Heart right ventricle (tissue), 16 donors: ENCODE results near the gene ABHD17B. TPM values are rescaled to one million over a fixed set of nuclear protein-coding genes. Genes with fewer than 3 reads are reported as not detected.

ENCODE experiments used
- ATAC-seq, 8 donors: fragments of 200-7000 bp; cut with Tn5 transposase; one replicate each; pipeline ENCODE4 v1.9.1; 2020; ENCODE audit warnings: mild to moderate bottlenecking in 8 of 8, moderate library complexity in 8 of 8, moderate number of reproducible peaks in 1 of 8
- DNase-seq, 2 donors: peaks; one replicate each; pipeline ENCODE4 v3.0.0-alpha.2; 2020
- H3K27ac ChIP-seq, 10 donors: fragments of 200-600 bp; sonication (generic) in 2 of 10; one replicate each; pipeline versions ENCODE4 v1.5.0 to v1.8.0; 2020 to 2022; ENCODE audit warnings: mild to moderate bottlenecking in 3 of 10
- H3K27me3 ChIP-seq, 7 donors: fragments of 200-600 bp; one replicate each; pipeline ENCODE4 v1.8.0; 2021 to 2022; ENCODE audit warnings: mild to moderate bottlenecking in 2 of 7
- H3K36me3 ChIP-seq, 9 donors: fragments of 200-600 bp; sonication (generic) in 1 of 9; one replicate each; pipeline versions ENCODE4 v1.5.0 to v1.8.0; 2020 to 2022; ENCODE audit warnings: mild to moderate bottlenecking in 2 of 9
- H3K4me1 ChIP-seq, 9 donors: fragments of 200-600 bp; sonication (generic) in 1 of 9; one replicate each; pipeline versions ENCODE4 v1.5.0 to v1.8.0; 2020 to 2022; ENCODE audit warnings: mild to moderate bottlenecking in 4 of 9
- H3K4me3 ChIP-seq, 10 donors: fragments of 200-600 bp; sonication (generic) in 2 of 10; one replicate each; pipeline versions ENCODE4 v1.5.0 to v1.8.0; 2020 to 2022; ENCODE audit warnings: mild to moderate bottlenecking in 7 of 10, moderate library complexity in 2 of 10
- H3K9me3 ChIP-seq, 11 donors: fragments of 200-600 bp in 10 of 11; sonication (generic) in 2 of 11; one replicate each; pipeline versions ENCODE4 v1.5.0 to v1.8.0; 2013 to 2022; ENCODE audit warnings: mild to moderate bottlenecking in 2 of 11, control low read depth in 1 of 11, moderate library complexity in 1 of 11
- WGBS, 2 donors: extraction: QIAGEN DNeasy Blood & Tissue Kit; methylation state at CpG; one replicate each; pipeline ENCODE4 v1.1.7; 2013; ENCODE audit warnings: inconsistent platforms in 1 of 2; 5-methylcytosine and 5-hydroxymethylcytosine counted together
- intact Hi-C, 10 donors: fragments of 100-400 bp; cut with DNase I; formaldehyde crosslinking; loops; one replicate each; pipeline versions ENCODE4 v1.11.1 to v1.14.2; 2022
- polyA plus RNA-seq, 2 donors: library from polyadenylated mRNA; stranded (reverse); fragments of 200-250 nt; gene quantifications; one replicate each; pipeline ENCODE4 v1.2.3, GENCODE V29; 2013
- total RNA-seq, 10 donors: library from RNA; stranded (reverse); fragmentation: NEBNext Ultra II Directional in 3 of 10; extraction: Animal tissue kit (Norgen Biotek cat#: 25700) in 3 of 10; gene quantifications; one replicate each; pipeline versions ENCODE4 v1.2.1 to v1.2.4, GENCODE V29; 2021 to 2023
- TF ChIP-seq, protein P1 (sequence below), 9 donors: fragments of 200-600 bp; sonication (generic) in 2 of 9; IDR thresholded peaks; one replicate each; pipeline versions ENCODE4 v1.5.0 to v1.8.0; 2021 to 2022; ENCODE audit warnings: antibody characterized with exemption in 9 of 9, mild to moderate bottlenecking in 5 of 9, moderate library complexity in 1 of 9
- donor health status: Arrhythmogenic right ventricular cardiomyopathy.
- donor health status: ischemic (EF 13 %, LVEDD 7.1; RV severe dilation, severe dysfunction).
- donor health status: healthy with polysubstance abuse.
- donor health status: DM: no; HTN: yes; CAD: no.
- donor health status: DM: no; HTN: no; CAD: no.
- donor health status: ischemic (EF 25% LVEDD 6.9; RV normal size, moderate dysfunction).
- donor health status: ischemic (EF 25% LVEDD 5.7; RV mildly dilated, moderate dysfunction).
- donor health status: healthy.
- donor health status: DM: yes; HTN: yes; CAD: no.
- donor health status: Ischemic cardiomyopathy.
- donor health status: ischemic (EF 35%, LVEDD 5.7; RV mildly dilated, moderate dysfunction).
- donor health status: nonischemic (EF 11% LVEDD 7.7; RV severe dilation, severe dysfunction).
- donor health status: DM: yes; HTN: yes; CAD: no.
- donor health status: PGD.
- donor health status: ischemic (EF 29% LVEDD 5.4; RV normal size, mild dysfunction).
- donor health status: nonischemic (EF 23%, LVEDD 6.1; RV moderate dilation, normal function).

The ABHD17B gene
- total and polyA plus RNA-seq, 12 donors = 2.6 to 14.8 (median 9.6) TPM

DNA sequence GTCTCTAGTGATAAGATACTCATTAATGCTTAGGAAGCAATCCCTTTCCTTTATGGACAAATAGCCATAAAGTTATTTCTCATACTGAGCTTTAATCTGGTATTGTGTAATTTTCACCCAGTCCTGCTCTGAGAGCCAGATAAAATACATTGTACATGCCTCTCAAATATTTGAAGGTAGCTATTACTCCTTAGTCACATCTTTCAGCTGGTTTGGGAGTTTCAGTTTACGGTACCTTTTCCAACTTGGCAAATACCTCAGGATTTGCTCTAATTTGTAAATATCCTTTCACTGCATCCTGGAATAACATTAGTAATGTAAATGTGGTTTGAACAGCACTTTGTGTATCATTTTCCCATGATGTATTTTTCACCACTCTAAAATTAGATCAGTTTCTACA is 47.4 kb downstream of the ABHD17B start:
- WGBS, 2 donors = 86 to 88% methylated on average over 1 of the region's 1 CpG
- peaks cover 0 to 6% (median 0%) of the 10 kb centered on the region in 9 donors for H3K4me1 ChIP-seq
- TF ChIP-seq, protein P1, sequence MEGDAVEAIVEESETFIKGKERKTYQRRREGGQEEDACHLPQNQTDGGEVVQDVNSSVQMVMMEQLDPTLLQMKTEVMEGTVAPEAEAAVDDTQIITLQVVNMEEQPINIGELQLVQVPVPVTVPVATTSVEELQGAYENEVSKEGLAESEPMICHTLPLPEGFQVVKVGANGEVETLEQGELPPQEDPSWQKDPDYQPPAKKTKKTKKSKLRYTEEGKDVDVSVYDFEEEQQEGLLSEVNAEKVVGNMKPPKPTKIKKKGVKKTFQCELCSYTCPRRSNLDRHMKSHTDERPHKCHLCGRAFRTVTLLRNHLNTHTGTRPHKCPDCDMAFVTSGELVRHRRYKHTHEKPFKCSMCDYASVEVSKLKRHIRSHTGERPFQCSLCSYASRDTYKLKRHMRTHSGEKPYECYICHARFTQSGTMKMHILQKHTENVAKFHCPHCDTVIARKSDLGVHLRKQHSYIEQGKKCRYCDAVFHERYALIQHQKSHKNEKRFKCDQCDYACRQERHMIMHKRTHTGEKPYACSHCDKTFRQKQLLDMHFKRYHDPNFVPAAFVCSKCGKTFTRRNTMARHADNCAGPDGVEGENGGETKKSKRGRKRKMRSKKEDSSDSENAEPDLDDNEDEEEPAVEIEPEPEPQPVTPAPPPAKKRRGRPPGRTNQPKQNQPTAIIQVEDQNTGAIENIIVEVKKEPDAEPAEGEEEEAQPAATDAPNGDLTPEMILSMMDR (IDR thresholded peaks at IDR 0.05) = no peak

DNA sequence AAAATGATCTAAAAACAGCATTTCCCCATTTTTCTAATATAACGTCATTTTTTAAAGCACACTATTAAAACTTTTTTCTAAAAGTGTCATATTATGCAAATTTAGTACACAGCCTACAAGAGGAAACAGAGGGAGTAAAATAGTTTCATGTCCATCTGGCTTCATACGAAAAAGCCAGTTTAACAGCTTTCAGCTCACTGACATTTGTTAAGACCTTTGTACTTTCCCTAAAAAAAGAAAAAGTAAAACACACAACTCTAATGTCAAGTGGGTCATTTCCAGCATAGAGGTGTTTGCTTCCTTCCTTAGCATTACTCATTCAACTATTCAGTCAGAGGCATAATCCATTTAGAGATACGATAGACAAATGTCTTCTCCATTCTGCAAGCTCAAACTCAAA is 49.4 kb downstream of the ABHD17B start:
- WGBS, 2 donors = 80 to 82% methylated on average over 3 of the region's 3 CpGs
- TF ChIP-seq, protein P1 (IDR thresholded peaks at IDR 0.05) = no peak
- peaks cover 0 to 48% (median 4%) of the 10 kb centered on the region in 9 donors for H3K36me3 ChIP-seq
- H3K4me1 ChIP-seq = peaks cover 0 to 6% (median 0%) of the 10 kb centered on the region in 9 donors
- H3K4me3 ChIP-seq = no peak overlapping the region
- peaks cover 0 to 27% (median 16%) of the 10 kb centered on the region in 11 donors for H3K9me3 ChIP-seq
- intact Hi-C loops = no loop called here
- H3K27ac ChIP-seq = no peak overlapping the region
- ATAC-seq (no peak), DNase-seq (no peak)
- no peaks in the 10 kb centered on the region for H3K27me3 ChIP-seq

More for the DNA sequence above, 47.4 kb downstream of the ABHD17B start:
- Histone ChIP-seq H3K9me3 (peaks cover 0 to 27% (median 16%) of the 10 kb centered on the region in 11 donors), H3K4me3 (no peak overlapping the region), H3K27ac (no peak overlapping the region), H3K27me3 (no peaks in the 10 kb centered on the region), H3K36me3 (peaks cover 0 to 64% (median 8%) of the 10 kb centered on the region in 9 donors)
- ATAC-seq = no peak
- DNase-seq = no peak
- intact Hi-C loops = no loop called here

DNA sequence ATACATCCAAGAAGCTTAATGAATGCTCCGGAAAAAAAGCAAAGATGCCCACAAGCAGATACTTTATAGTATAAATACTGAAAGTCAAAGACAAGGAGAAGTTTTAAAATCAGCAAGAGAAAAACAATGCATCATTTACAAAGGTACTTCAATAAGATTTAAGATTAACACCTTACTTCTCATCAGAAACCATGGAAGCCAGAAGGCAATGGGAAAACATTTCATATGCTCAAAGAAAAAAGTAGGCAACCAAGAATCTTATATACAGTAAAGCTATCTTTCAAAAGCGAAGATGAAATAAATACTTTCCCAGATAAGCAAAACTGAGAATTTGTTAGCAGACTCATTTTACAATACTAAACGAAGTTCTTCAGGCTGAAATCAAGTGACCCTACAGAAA is 51.1 kb downstream of the ABHD17B start:
- Histone ChIP-seq H3K4me1 (peaks cover 0 to 6% (median 0%) of the 10 kb centered on the region in 9 donors), H3K27ac (no peak overlapping the region), H3K27me3 (no peaks in the 10 kb centered on the region), H3K9me3 (peaks cover 0 to 27% (median 16%) of the 10 kb centered on the region in 11 donors), H3K36me3 (peaks cover 0 to 35% (median 0%) of the 10 kb centered on the region in 9 donors), H3K4me3 (no peak overlapping the region)
- DNase-seq (no peak), ATAC-seq (no peak)
- WGBS, 2 donors = 97 to 99% methylated on average over 3 of the region's 3 CpGs
- TF ChIP-seq, protein P1 (IDR thresholded peaks at IDR 0.05) = no peak
- intact Hi-C loops = no loop called here

DNA sequence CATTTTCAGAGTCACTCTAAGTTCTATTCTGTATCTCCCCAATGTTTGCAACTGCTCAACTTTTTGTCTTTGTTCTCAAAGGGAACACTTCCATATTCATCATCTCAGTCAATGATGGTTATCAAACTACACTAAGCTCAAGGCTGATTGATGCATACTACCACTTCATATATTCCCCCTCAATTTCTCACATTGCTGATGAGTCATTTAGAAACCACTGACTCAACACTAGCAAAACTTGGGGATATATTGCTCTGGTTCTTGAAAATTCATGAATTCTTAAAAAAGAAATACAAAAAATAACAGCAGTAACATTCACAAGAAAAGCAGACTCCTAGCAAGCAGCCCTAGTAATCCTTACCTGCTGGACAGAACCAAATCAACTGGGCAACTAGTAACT is 52.2 kb downstream of the ABHD17B start:
- Histone ChIP-seq H3K9me3 (peaks cover 0 to 27% (median 16%) of the 10 kb centered on the region in 11 donors), H3K27ac (no peak overlapping the region), H3K4me3 (no peak overlapping the region), H3K36me3 (peaks cover 0 to 35% (median 0%) of the 10 kb centered on the region in 9 donors), H3K4me1 (peaks cover 0 to 5% (median 0%) of the 10 kb centered on the region in 9 donors), H3K27me3 (no peaks in the 10 kb centered on the region)
- ATAC-seq = no peak
- no peak for DNase-seq
- TF ChIP-seq, protein P1 (IDR thresholded peaks at IDR 0.05) = no peak
- intact Hi-C loops = no loop called here
